T47D (cell line): ENCODE data around the gene NMRAL1.

Source experiments
- DNase-seq, 2 experiments: peaks; one replicate each; pipeline versions ENCODE4 v3.0.0 to v3.0.0-alpha.2; 2011 to 2012; ENCODE audit warnings: low read depth in 1 of 2, low spot score in 1 of 2
- JUND ChIP-seq: IDR thresholded peaks from 2 replicates; pipeline ENCODE4 v1.6.1; 2012; ENCODE audit warnings: low read depth
- in situ Hi-C: cut with HindIII; loops from 2 replicates; pipeline ENCODE4 v1.10.0; 2016; ENCODE audit warnings: low sequenced_read_pairs, low pct_unique_long_range_greater_than_20kb

Gene NMRAL1

DNA sequence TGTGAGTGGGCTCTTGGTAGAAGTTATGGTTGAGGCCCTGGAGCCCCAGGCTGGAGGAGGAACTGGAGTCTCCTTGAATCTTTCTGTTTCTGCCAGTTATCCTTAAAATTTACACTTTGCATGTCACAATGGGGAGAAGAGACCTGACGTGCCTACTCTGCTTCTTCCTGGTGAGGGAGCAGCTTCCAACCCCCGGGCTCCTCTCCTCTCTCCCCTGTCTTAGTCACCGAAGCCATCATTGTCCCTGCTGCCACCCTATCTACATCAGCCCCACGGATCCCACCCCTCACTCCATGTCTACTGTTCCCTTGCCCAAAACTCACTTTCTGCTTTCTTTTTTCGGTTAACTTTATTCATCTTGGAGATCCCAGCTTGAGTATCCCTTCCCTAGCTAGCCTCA, 31.2 kb downstream of the NMRAL1 start:
- no peak for DNase-seq
- in situ Hi-C loops: no loop called here
- no peak for TF ChIP-seq JUND

DNA sequence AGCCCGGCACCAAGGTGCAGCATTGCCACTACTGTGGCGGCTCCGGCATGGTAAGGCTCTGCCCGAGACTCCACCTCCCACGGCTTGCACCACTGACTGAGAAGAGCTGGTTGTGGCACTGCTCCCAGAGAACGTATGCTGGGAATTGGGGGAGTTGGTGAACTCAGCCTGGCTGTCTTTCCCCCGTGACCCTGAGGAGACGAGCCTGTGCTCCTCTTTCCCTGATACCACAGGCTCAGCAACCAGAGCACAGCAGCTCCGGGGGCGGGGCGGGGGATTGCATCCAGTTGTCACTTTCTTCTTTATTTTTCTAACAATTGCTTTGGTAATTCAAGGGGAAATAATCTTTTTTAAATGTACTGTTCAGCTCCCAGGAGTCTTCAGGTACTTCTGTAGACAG, 32.1 kb downstream of the NMRAL1 start:
- DNase-seq: no peak
- in situ Hi-C loops: no loop called here
- TF ChIP-seq JUND: no peak

DNA sequence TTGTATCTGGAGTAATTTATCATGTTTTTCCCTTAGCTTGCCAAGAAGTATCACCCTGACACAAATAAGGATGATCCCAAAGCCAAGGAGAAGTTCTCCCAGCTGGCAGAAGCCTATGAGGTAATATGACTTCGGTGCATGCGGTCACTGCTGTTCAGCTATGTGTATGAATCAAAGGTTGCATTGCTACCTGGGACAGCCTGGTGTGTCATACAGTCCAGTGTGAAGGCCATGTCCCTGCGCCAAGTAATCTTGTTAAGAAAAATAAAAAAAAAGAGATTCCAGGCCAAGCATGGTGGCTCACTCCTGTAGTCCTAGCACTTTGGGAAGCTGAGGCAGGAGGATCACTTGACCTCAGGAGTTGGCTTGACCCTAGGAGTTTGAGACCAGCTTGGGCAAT, 37.1 kb downstream of the NMRAL1 start:
- in situ Hi-C loops: no loop called here
- TF ChIP-seq JUND: no peak
- no peak for DNase-seq

DNA sequence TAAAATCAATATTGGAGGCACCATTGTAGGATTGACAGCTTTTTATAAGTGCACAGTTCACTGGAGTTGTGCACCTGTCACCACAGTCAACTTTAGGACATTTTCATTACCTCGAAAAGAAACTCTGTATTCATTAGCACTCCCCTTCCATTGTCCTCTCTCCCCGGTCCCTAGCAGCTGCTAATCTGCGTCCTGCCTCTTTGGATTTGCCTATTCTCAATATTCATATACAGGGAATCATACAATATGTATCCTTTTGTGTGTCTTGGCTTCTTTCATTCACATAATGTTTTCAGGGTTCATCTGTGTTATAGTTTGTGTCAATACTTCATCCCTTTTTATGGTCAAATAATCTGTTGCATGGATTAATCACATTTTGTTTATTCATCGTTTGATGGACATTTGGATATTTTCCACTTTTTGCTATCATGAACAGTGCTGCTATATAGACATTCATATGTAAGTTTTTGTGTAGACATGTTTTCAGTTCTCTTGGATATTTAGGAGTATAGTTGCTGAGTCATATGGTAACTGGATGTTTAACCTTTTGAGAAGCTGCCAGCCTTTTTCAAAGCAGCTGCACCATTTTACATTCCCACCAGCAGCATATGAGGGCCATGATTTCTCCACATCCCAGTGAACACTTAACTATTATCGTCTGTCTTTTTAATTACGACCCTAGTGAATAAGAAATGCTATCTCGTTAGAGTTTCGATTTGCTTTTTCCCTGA, 38.9 kb downstream of the NMRAL1 start:
- in situ Hi-C loops: no loop called here
- no peak for TF ChIP-seq JUND
- no peak for DNase-seq

DNA sequence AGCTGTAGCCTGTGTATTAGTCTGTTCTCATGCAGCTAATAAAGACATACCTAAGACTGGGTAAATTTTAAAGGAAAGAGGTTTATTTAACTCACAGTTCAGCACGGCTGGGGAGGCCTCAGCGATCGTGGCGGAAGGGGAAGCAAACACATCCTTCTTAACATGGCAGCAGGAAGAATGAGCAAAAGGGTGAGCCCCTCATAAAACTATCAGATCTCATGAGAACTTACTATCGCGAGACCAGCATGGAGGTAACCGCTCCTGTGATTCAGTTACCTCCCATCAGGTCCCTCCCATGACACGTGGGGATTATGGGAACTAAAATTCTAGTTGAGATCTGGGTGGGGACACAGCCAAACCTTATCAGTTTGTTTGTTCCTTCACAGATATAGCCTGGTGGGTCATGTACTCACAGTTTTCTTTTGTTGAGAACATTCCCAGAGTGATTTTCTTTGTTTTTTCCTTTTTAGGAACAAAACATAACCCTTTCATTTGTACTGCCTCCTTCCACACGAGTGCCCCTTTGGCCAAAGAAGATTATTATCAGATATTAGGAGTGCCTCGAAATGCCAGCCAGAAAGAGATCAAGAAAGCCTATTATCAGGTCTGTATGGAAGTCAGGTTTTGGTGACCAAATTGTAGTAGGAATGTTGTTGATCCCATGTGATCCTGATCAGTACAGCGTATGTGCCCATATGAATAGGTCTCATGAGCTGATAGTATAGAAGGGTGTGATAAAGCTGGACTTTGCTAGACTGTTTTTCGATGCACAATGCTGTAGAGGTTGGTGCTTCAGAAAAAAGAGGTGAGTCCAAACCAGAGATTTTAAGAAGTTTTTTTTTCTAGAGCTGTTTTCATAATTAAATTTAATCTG, 40.3 kb downstream of the NMRAL1 start:
- no peak for TF ChIP-seq JUND
- in situ Hi-C loops: no loop called here
- DNase-seq: no peak

DNA sequence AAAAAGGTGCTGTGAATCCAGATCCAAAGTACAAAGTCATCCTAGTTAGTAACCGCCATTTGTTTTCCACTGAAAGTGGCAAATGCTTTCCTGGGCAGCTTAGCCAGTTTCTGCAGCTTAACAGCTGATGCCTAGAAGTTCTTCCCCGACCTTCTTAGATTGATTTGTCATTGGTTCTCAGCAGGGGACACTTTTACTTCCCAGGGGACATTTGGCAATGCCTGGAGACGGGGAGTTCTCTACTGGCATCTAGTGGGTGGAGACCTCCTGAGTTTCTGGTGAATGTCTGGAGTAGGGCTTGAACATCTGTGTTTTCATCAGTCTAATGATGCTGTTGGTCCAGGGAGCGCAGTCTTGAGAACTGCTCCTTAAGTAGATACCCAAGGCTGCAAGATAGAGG, 41.2 kb downstream of the NMRAL1 start:
- no peak for DNase-seq
- no peak for TF ChIP-seq JUND
- in situ Hi-C loops: no loop called here

DNA sequence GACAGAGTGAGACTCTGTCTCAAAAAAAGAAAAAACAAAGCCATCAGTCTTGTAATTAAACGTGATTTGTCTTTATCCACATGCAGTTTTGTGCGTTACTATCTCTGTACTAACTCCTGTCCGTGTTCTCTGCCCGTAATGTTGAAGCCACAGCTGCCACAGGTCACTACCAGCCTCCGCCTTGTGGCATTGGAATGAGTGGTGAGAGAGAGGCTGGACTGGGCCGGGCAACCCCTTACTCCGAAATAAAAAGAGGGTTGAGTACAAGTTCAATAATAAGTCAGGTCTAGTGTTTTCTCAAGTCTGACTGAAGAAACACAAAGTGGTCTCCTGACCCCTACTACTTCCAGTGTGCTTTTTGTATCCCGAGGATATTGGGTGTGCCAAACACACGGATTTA, 43.4 kb downstream of the NMRAL1 start:
- no peak for TF ChIP-seq JUND
- in situ Hi-C loops: no loop called here
- no peak for DNase-seq

DNA sequence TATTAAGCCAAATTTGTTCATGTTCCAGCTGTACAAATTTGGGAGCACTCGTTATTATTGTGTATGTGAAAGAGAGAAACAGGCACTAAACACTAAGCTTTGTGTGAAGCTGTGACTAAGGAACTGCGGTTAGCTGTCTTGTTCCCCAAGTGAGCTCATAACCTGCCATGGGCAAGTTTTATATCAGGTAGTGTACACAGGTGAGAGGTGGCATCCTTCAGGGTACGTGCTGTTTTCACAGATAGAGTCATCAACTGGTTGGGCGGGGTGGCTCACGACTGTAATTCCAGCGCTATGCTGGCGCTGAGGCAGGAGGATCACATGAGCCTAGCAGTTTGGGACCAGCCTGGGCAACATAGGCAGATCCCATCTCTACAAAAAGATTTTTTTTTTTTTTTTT, 45.9 kb downstream of the NMRAL1 start:
- in situ Hi-C loops: no loop called here
- TF ChIP-seq JUND: no peak
- no peak for DNase-seq

DNA sequence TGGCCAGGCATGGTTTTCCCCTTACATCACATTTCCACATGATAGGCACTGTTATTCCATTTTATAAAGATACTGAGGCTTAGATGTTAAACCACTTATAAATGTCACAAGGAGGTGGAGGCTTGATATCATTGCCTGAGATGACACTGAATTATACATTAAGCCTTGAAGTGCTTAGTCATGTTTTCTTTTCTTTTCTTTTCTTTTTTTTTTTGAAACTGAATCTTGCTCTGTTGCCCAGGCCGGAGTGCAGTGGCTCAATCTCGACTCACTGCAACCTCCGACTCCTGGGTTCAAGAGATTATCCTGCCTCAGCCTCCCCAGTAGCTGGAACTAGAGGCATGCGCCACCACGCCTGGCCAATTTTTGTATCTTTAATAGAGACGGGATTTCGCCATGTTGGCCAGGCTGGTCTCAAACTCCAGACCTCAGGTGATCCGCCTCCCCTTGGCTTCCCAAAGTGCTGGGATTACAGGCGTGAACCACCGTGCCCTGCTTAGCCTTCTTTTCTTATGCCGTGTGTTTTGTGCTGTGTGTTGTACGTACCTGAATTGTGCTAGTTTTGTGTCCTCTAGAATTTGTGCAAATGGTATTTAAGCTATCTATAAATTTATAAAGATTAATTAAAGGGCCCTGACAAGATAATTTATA, 47.6 kb downstream of the NMRAL1 start:
- TF ChIP-seq JUND: no peak
- no peak for DNase-seq
- in situ Hi-C loops: no loop called here

DNA sequence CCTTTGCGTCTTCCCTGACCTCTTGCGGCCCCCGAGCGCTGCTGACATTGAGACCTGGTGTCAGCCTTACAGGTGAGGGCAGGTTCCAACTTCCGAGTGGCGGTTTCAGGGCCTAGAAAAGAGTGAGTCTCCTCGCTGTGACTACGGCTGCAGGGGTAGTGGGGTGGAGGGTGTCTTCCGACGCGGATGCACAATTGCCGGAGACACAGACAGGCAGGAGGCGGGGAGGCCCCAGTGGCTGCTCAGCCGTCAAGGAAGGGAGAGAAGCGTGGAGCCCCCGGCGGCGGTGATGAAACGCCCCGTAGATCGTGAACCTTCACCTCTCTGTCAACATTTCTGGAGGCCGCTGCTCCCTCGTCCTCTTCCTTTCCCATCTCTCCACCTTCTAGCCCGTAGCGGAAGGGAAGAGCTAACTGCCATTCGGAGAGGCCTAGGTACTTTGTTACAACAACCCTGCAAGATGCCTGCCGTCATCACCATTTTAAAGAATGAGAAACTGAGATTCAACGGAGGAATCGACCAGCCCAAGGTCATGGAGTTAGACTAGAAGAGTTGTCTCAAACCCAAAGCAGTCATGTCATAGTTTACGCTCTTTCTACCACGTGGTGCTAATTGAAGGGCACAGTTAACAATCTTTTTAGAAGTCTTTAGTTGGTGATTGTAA, 48.3 kb downstream of the NMRAL1 start:
- no peak for DNase-seq
- in situ Hi-C loops: no loop called here
- TF ChIP-seq JUND: no peak

DNA sequence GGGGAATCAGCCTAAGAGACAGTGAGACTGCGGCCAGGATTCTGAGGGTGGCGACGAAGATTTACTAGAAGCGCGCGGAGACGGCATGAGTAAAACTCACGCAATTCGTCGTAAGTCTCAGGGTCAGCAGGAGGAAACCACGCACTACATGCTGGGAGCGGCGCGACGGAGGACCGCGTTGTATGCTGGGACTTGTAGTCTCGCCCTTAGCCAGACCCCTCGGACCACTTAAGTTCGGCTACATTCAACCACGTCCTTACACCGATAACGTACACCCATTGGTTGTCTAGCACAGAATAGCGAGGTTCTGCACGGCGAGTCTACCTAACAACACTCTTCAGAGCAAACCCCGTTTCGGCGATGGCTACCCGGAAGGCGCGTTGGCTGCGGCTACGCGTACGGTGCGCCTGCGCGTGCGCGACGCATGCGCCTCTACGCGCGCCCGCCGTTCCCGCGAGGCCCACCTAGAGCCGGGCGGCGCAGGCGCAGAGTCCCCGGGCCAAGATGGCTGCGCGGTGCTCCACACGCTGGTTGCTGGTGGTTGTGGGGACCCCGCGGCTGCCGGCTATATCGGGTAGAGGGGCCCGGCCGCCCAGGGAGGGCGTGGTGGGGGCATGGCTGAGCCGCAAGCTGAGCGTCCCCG, 48.9 kb downstream of the NMRAL1 start, which contains the start of gene DNAJA3:
TSS of gene DNAJA3 (plus strand) at position 491 of the 643 bp plus-strand sequence. CDS start at position 505, 14 bp downstream.
- in situ Hi-C loops: no loop called here
- no peak for TF ChIP-seq JUND
- peak; percentile 95 for DNase-seq

DNA sequence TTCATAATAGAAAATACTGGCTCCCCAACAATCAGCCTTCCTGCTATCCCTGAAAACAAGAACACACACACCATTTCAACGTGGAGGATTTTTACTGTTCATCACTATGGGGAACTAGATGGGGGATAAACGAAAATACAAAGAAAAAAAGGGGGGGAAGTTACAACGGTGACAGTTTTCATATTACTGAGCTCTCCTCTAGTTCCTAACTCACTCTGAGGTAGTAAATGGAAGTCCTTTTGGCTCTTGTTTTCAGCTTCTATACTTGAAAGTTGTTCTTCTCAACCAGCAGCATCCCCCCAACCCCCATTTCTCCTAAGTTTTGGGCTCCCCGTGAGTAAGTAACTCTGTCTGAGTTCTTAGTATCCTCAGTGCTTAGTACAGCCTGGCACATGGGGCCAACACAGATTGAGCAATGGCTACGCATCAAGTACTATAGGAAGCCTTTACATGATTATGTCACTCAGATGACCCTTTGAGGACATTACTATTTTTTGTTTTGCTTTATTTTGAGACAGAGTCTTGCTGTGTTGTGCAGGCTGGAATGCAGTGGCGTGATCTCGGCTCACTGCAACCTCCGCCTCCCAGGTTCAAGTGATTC, 53.8 kb downstream of the NMRAL1 start:
- TF ChIP-seq JUND: no peak
- in situ Hi-C loops: no loop called here
- no peak for DNase-seq
